Effector CD4-positive, alpha-beta T cell (primary cell): Measurements from ENCODE around the gene OPA3.

ENCODE experiments used
- DNase-seq: peaks from one replicate; pipeline ENCODE4 v3.0.0-alpha.2; 2020

OPA3 gene

GRCh38 chr19:45598267-45599001 lies 13.8 kb upstream of the OPA3 start:
- no peak for DNase-seq

- no peak for DNase-seq
Observed at GRCh38 chr19:45597425-45598111, 13.0 kb upstream of the OPA3 start.

DNA sequence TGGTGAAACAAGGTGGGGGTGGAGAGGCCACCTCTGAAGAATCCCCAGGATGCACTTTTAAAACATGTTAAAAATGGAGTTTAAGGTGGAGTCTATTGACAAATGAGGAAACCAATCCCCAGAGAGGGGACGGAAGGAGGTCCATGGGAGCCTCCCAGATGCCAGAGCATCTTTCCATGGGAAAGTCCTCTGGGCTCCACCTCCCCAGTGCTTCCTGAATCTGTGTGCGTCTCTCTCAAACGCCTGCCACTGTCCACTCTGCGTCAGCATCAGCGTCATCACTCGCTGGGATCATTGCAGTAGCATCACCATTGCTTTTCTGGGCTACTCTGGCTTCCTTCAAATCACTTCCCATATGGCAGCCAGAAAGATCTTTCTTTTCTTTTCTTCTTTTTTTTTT lies 11.2 kb upstream of the OPA3 start:
- no peak for DNase-seq

- DNase-seq: no peak
Observed at GRCh38 chr19:45593520-45593919, 8.9 kb upstream of the OPA3 start.

DNA sequence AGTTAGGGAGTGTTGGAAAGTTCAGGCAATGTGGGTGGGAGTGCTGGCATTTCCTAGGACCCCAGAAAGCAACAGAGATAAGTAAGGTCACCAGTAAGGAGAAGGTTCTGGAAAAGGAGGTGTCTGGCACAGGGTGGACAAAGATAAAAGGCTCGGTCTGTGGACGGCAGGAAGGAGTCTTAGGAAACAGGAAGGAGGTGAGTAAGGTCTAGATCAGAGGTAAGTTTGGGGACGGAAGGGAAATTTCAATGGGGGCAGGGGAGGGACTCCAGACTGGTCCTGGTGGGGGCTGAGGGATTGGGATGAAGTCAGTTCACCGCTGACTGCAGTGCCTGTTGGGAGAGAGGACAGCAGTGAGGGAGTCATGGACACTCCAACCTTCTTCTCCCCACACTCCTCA lies 7.8 kb upstream of the OPA3 start:
- no peak for DNase-seq

DNA sequence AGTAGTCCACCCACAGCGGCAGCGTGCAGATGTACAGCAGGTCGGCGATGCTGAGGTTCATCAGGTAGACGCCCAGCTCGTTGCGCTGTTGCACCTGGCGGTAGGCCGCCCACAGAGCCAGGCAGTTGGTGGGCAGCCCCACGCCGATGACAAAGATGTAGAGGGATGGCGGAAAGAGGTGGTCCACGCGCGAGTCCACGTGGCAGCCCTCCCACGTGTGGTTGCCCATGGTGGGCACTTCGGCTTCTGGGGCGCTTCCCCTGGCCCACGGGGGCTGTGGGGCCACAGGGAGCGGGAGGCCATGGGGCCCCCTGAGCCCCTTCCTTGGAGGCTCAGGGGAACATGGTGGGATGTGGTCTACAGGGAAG lies 7.0 kb upstream of the OPA3 start:
- no peak for DNase-seq

DNA sequence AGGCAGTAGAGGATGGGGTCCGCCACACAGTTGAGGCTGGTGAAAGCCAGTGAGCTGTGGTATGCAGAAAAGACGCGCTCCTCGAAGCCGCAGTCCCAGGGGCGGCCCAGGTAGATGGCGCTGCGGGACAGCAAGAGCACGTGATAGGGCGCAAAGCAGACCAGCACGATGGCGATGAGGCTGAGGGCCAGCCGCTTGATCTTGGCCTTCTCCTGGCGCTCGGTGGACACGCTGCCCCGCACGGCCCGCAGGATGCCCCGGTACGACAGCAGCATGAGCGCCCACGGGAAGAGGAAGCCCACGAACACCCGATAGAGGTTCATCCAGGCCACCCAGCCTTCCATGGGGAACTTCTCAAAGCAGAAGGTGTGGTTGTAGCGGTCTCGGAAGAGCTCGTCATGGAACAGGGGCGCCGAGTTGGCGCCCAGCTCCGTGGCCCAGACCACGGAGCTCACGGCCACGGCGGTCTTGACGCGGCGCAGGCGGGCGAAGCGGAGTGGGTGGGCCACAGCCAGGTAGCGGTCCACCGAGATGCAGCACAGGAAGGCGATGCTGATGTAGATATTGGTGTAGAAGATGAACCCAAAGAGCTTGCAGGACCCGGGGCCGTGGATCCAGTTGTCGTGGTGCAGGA lies 6.5 kb upstream of the OPA3 start:
- DNase-seq: no peak

GRCh38 chr19:45590300-45591003 lies 5.8 kb upstream of the OPA3 start:
- no peak for DNase-seq

DNA sequence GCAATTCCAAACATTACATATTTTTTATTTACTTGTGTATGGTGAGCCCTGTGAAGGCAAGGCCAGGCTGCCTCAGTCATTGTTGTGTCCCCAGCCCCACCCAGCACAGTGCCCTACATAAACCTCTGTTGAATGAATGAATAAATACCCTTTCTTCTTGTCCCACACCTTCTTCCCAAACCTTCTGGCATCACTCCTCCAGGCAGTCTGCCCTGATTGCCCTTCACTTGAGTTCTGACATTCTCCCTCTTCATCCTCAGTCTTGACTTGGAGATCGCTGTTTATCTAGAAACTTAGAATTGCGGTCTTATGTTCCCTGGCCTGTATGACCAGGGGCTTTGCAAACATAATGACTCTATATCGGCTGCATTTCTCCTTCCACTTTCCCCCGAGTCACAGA lies 5.2 kb upstream of the OPA3 start:
- DNase-seq: no peak

- no peak for DNase-seq
Observed at GRCh38 chr19:45587873-45588272, 3.3 kb upstream of the OPA3 start.

DNA sequence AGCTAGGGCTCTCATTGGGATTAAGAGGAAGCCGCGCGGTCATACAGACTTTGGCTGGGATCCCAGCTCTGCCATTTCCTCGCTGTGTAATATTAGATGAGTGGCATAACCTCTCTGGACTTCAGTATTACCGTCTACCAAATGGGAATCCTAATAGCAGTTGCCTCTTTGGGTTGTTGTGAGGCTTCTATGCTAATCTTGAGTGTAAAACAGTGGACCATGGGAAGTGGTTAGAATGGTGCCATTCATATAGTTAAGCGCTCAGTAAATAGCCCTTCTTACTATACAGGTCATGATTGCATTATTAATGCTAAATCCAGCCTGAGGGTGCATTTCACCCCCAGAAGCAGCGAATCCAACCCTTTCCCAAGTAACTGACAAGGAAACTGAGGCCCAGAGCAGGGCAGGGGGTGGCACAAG lies 566 bp upstream of the OPA3 start:
- DNase-seq: no peak

DNA sequence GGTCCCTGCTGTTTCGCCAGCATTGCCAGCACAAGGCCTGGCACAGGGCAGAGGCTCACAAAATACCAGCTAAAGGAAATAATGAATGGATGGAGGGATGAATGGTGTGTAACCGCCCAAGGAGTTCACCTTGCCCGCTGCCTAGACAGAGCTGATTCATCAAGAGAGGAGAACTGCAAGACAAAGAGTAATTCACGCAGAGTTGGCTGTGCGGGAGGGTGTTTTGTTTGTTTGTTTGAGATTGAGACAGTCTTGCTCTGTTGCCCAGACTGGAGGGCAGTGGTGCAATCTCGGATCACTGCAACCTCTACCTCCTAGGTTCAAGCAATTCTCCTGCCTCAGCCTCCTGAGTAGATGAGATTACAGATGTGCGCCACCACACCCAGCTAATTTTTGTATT lies 3.0 kb downstream of the OPA3 start:
- DNase-seq: no peak

GRCh38 chr19:45578861-45579260 lies 5.7 kb downstream of the OPA3 start:
- DNase-seq: no peak

DNA sequence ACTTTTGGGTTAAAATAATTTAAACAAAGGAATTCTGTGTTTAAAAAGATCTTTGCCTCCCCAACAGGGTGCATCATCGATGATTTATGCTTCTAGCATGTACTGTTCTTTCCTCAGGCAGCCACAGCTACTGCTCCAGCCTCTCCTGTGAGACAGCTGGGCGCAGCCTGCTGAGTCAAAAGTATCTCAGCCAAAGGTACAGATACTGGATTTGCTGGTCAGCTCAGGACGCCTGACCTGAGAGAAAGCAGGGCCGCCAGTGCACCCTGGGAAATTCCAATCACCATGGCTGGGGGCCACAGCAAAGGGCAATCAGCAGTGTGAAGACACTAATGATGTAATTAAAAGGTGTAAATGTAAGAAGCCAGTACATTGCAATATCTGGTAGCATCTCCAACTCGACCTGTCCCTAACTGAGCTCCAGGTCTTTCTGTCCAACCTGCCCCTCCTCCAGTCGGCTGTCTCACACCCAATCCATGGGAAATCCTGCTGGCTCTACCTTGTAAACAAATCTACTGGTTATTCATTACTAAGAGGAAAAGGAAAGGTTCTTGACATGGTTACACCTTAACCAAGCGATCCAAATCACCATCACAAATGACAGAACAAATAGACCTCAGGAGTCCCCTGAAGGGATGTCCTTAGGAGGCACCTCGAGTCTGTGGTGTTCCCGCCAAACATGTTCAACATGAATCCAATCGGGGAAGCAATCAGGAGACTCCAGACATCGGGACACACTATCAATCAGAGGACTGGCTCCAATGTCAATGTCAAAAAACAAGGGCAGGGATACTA lies 7.3 kb downstream of the OPA3 start:
- DNase-seq: no peak

DNA sequence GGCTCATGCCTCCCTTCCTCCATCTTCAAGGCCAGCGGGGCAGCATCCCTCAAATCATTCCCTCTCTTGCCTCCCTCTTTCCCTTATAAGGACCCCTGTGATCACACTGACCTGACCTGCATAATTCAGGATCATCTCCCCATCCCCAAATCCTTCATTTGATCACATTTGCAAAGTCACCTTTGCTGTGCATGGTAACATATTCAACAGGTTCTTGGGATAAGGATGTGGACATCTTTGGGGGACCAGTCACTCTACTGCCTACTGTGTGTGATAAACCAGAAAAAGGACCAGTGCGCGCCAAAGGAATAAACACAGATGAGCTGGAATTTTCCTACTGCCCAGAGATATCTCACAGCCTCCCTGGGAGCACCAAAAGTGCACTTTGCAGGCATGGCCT lies 7.9 kb downstream of the OPA3 start:
- no peak for DNase-seq

DNA sequence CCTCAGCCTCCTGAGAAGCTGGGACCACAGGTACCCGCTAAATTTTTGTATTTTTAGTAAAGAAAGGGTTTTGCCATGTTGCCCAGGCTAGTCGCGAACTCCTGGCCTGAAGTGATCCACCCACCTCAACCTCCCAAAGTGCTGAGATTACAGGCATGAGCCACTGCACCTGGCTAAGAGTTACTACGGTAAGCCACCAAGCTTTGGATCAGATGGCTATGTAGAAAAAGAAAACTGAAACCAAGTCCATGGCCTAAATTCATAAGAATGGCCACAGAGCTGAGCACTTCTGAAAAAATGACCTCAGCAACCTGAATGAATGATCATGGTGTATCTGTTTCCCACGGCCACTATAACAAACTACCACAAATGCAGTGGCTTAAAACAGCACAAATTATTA lies 9.4 kb downstream of the OPA3 start:
- no peak for DNase-seq

GRCh38 chr19:45574526-45574925 lies 10.1 kb downstream of the OPA3 start:
- no peak for DNase-seq

- no peak for DNase-seq
Observed at GRCh38 chr19:45571457-45572220, 13.0 kb downstream of the OPA3 start.

- DNase-seq: peak; percentile 37
Observed at GRCh38 chr19:45569619-45570421, 14.8 kb downstream of the OPA3 start.

DNA sequence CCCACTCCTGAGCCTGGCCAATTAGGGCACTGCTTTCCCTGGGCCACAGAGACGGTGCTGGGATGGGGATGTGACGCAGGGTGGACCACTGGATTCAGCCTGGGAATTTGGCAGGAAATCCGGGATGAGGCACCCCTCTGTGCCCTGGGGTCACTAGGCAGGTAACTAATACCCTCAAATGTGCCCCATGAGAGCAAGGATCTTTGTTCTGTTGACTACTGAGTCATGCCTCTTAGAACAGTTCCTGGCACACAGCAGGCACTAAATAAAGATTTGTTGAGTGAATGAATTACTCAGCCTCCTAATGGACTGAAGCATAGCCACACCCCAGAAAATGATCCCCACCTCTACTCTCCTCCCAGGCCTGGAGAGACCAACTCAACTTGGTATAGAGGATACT lies 15.9 kb downstream of the OPA3 start:
- no peak for DNase-seq

DNA sequence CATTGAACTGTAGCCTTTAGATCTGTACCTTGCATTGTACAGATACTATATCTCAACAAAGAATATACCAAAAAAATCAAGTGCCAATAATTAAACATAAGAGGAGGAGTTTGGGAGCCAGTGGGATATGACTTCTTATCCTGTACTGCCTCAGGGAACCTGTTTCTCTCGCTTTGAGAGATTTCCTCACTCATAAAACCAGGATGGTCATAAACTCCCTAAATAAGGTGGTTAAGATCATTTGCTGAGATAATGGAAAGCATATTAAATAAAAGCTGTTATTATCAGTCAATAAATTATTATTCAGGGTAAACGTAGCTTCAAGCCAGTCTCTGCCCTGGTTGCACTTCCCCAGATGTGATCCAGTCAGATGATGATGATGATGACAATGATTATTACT lies 17.0 kb downstream of the OPA3 start:
- DNase-seq: no peak
